Stomach (tissue), 9 donors: ENCODE measurements around the gene PCNX1. TPM values are rescaled to one million over a fixed set of nuclear protein-coding genes. Genes with fewer than 3 reads are reported as not detected.

Source experiments
- DNase-seq, 2 donors: peaks; one replicate each; pipeline versions ENCODE4 v3.0.0 to v3.0.0-alpha.2; 2013 to 2019
- H3K27ac ChIP-seq, 5 donors: fragments of 200-600 bp in 4 of 5; sonication (generic) in 4 of 5; one replicate each; pipeline ENCODE4 v1.5.1; 2013 to 2019; ENCODE audit warnings: mild to moderate bottlenecking in 1 of 5, moderate library complexity in 1 of 5
- H3K27me3 ChIP-seq, 3 donors: fragments of 200-600 bp; sonication (generic); one replicate each; pipeline ENCODE4 v1.5.1; 2017 to 2019; ENCODE audit warnings: mixed run types in 1 of 3
- H3K36me3 ChIP-seq, 4 donors: fragments of 200-600 bp; sonication (generic); 1 replicate in 3 of 4; 2 replicates in 1 of 4; pipeline ENCODE4 v1.5.1; 2016 to 2019
- H3K4me1 ChIP-seq, 4 donors: fragments of 200-600 bp; sonication (generic); one replicate each; pipeline ENCODE4 v1.5.1; 2016 to 2019
- H3K4me3 ChIP-seq, 4 donors: fragments of 200-600 bp; sonication (generic) in 3 of 4; one replicate each; pipeline ENCODE4 v1.5.1; 2016 to 2019; ENCODE audit warnings: mild to moderate bottlenecking in 1 of 4
- H3K9me3 ChIP-seq, 4 donors: fragments of 200-600 bp; sonication (generic); one replicate each; pipeline ENCODE4 v1.5.1; 2016 to 2019
- CTCF ChIP-seq, 7 experiments: fragments of 450-650 bp in 4 of 7; fragments of 200-600 bp in 3 of 7; sonication (generic) in 3 of 7; IDR thresholded peaks; one replicate each; pipeline ENCODE4 v1.5.1; 2016 to 2019; ENCODE audit warnings: antibody characterized with exemption in 7 of 7, control low read depth in 2 of 7, mild to moderate bottlenecking in 1 of 7
- EP300 ChIP-seq: sonication (generic); formaldehyde crosslinking; IDR thresholded peaks from one replicate; pipeline ENCODE4 v1.6.1; 2017; ENCODE audit warnings: antibody characterized with exemption
- POLR2A ChIP-seq, 4 donors: fragments of 450-650 bp; IDR thresholded peaks; one replicate each; pipeline ENCODE4 v1.6.1; 2016; ENCODE audit warnings: antibody characterized with exemption in 4 of 4, control low read depth in 2 of 4, mild to moderate bottlenecking in 1 of 4, moderate library complexity in 1 of 4
- POLR2AphosphoS5 ChIP-seq, 3 donors: sonication (generic); formaldehyde crosslinking; IDR thresholded peaks; one replicate each; pipeline ENCODE4 v1.6.1; 2016; ENCODE audit warnings: antibody characterized with exemption in 3 of 3
- WGBS, 5 donors: extraction: QIAGEN DNeasy Blood & Tissue Kit in 3 of 5; methylation state at CpG; one replicate each; pipeline versions ENCODE4 v1.1.5 to v1.1.7; 2013 to 2018; 5-methylcytosine and 5-hydroxymethylcytosine counted together
- intact Hi-C: fragments of 100-400 bp; cut with DNase I; formaldehyde crosslinking; loops from one replicate; pipeline ENCODE4 v1.15.1; 2023; ENCODE audit warnings: low total_unique reads
- polyA plus RNA-seq, 3 donors: library from polyadenylated mRNA; stranded (reverse); fragments of 200-250 nt; gene quantifications; one replicate each; pipeline ENCODE4 v1.2.3, GENCODE V29; 2013
- total RNA-seq, 5 donors: library from RNA; depleted of rRNA; stranded (reverse); fragments of >200 nt; gene quantifications; one replicate each; pipeline versions ENCODE4 v1.1.0 to v1.2.3, GENCODE V29; 2014 to 2016
- donor health status: healthy with polysubstance abuse.
- donor health status: Bipolar disorder and iron deficiency.
- donor health status: healthy.

The PCNX1 gene
- total and polyA plus RNA-seq, 8 donors: 2.3 to 198 (median 43.6) TPM

DNA sequence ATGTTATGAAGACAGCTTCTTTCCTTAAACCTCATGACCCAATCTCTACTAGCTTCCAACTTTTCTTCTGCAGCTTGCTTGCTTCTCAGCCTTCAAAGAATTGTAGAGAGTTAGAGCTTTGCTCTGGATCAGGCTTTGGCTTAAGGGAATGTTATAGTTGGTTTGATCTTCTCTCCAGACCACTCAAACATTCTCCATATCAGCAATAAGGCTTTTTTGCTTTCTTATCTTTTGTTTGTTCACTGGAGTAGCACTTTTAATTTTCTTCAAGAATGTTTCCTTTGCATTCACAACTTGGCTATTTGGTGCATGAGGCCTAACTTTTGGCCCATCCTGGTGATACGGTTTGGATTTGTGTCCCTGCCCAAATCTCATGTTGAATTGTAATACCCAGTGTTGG, 163.8 kb downstream of the PCNX1 start:
- Histone ChIP-seq H3K36me3 (peaks cover 25 to 87% (median 80%) of the 10 kb centered on the region in 4 donors), H3K4me1 (peaks cover 0 to 9% (median 2%) of the 10 kb centered on the region in 4 donors), H3K27me3 (no peaks in the 10 kb centered on the region), H3K4me3 (no peak overlapping the region), H3K9me3 (no peaks in the 10 kb centered on the region), H3K27ac (no peak overlapping the region)
- WGBS, 5 donors: 33 to 82% (median 38%) methylated on average over 1 of the region's 1 CpG
- no peak for DNase-seq
- no peak for TF ChIP-seq POLR2A (IDR thresholded peaks at IDR 0.05)
- no peak for TF ChIP-seq CTCF (IDR thresholded peaks at IDR 0.05)
- no peak for TF ChIP-seq EP300
- no peak for TF ChIP-seq POLR2AphosphoS5 (IDR thresholded peaks at IDR 0.05)
- intact Hi-C loops: no loop called here

DNA sequence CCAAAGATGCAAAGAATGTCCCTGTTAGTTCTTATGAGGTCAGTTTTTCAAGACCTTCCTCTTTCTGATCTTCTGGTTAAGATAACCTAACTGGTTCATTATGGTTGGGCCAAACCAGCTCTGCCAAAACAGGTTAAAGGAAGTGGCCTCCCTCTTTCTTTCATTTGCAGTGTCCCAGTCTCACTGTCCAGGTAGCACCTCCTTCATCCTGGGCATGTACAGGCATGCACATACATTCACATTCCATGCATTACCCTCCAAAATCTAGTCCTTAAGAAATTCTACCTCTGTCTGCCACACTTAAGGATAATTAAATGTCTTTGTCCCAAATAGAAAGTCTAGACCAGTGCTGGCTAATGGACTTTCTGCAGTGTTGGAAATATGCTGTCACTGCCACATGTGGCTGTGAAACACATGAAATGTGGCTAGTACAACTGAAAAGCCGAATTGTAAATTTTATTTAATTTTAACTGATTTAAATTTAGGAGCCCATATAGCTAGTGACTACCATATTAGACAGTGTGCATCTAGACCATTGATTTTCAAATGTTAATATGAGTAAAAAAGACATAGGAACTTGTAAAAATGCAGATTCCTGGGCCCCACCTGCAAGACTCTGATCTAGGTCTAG, 169.3 kb downstream of the PCNX1 start:
- 98 to 100% (median 100%) methylated on average over 1 of the region's 1 CpG for WGBS, 5 donors
- intact Hi-C loops: no loop called here

GRCh38 chr14:71078500-71078899, 171.2 kb downstream of the PCNX1 start:
- peaks cover 38 to 67% (median 63%) of the 10 kb centered on the region in 4 donors for H3K36me3 ChIP-seq
- H3K9me3 ChIP-seq: peaks cover 0 to 18% (median 13%) of the 10 kb centered on the region in 4 donors
- DNase-seq: no peak
- TF ChIP-seq CTCF (IDR thresholded peaks at IDR 0.05): no peak
- TF ChIP-seq POLR2AphosphoS5 (IDR thresholded peaks at IDR 0.05): no peak
- TF ChIP-seq POLR2A (IDR thresholded peaks at IDR 0.05): no peak
- TF ChIP-seq EP300: no peak
- no peaks in the 10 kb centered on the region for H3K4me1 ChIP-seq
- intact Hi-C loops: no loop called here
- no peak overlapping the region for H3K4me3 ChIP-seq
- no peaks in the 10 kb centered on the region for H3K27me3 ChIP-seq
- no peak overlapping the region for H3K27ac ChIP-seq
- WGBS, 5 donors: 97 to 100% (median 100%) methylated on average over 2 of the region's 2 CpGs

More for the DNA sequence above, 169.3 kb downstream of the PCNX1 start:
- no peak overlapping the region for H3K27ac ChIP-seq
- TF ChIP-seq EP300 (no peak), POLR2A (IDR thresholded peaks at IDR 0.05) (no peak), CTCF (IDR thresholded peaks at IDR 0.05) (no peak), POLR2AphosphoS5 (IDR thresholded peaks at IDR 0.05) (no peak)
- no peaks in the 10 kb centered on the region for H3K4me1 ChIP-seq
- no peak overlapping the region for H3K4me3 ChIP-seq
- DNase-seq: no peak
- peaks cover 0 to 18% (median 13%) of the 10 kb centered on the region in 4 donors for H3K9me3 ChIP-seq
- H3K27me3 ChIP-seq: no peaks in the 10 kb centered on the region
- H3K36me3 ChIP-seq: peaks cover 50 to 79% (median 78%) of the 10 kb centered on the region in 4 donors

DNA sequence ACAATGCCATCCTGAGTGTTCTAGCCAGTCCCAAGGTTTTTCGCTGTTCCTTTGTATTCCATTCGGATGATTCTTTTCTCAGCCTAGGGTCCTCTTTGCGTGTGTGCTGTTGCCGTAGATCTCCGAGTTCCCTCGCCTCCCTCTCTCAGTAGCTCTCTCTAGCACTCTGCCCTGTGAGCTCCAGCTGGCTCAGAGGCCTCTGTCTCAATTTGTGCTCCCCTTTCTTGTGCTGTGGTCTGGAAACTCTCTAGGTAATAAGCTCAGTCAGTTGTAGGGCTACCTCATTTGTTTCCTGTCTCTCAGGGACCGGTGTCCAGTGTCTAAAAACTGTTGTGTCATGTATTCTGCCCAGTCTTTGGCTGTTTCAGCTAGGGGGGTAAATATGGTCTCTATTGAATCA, 179.3 kb downstream of the PCNX1 start:
- Histone ChIP-seq H3K27me3 (no peaks in the 10 kb centered on the region), H3K9me3 (no peaks in the 10 kb centered on the region), H3K27ac (no peak overlapping the region), H3K4me3 (no peak overlapping the region), H3K36me3 (peaks cover 32 to 81% (median 74%) of the 10 kb centered on the region in 4 donors), H3K4me1 (no peaks in the 10 kb centered on the region)
- no peak for TF ChIP-seq POLR2A (IDR thresholded peaks at IDR 0.05)
- no peak for TF ChIP-seq POLR2AphosphoS5 (IDR thresholded peaks at IDR 0.05)
- TF ChIP-seq CTCF (IDR thresholded peaks at IDR 0.05): no peak
- DNase-seq: peak in 1 of 2 donors; percentile 38
- intact Hi-C loops: no loop called here
- 91 to 99% (median 96%) methylated on average over 7 of the region's 7 CpGs for WGBS, 5 donors
